SIG-M5 treated with dmso at 0.1 percent for 504 hours (cell line): Measurements from ENCODE around the gene CYP4F22.
"Not testable (repeated sequence)": the region's sequence is repeated elsewhere in the genome, so short reads cannot be mapped to it uniquely, and the experiment has no call there.

Experiments used
- DNase-seq: peaks from one replicate; lab custom pipeline; 2025; ENCODE audit not compliant: unreplicated experiment; lab: John Stamatoyannopoulos, UW

CYP4F22 gene

GRCh38 chr19:15488489-15489226 lies 19.7 kb upstream of the CYP4F22 start:
- DNase-seq: no peak

- DNase-seq: no peak
Measured at GRCh38 chr19:15495151-15495550, 13.2 kb upstream of the CYP4F22 start.

DNA sequence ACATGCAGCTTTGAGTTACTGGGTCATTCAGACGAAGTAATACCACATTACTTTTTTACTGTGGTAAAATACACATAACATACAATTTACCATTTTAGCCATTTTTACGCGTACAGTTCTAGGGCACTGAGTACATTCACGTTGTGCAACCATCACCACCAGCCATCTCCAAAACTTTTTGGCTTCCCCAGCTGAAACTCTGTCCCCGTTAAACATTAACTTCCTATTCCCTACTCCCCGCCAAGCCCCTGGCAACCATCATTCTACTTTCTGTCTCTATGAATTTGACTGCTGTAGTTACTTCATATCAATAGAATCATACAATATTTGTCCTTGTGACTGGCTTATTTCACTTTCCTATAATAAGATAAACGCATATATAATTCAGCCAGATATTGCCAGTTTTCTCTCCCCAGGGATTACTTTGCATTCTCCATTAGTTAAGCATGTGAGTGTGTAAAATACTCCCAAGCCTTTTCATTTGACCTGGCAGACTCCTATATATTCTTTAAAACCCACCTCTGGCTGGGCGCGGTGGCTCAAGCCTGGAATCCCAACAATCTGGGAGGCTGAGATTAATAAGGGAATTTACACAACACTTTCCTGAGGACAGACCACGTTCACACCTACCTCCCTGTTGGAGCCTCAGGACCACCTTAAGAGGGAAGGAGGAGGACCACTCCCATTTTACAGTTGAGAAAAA lies 10.0 kb upstream of the CYP4F22 start:
- no peak for DNase-seq

GRCh38 chr19:15498910-15499309 lies 9.4 kb upstream of the CYP4F22 start:
- no peak for DNase-seq

- no peak for DNase-seq
Measured at GRCh38 chr19:15501596-15501995, 6.7 kb upstream of the CYP4F22 start.

DNA sequence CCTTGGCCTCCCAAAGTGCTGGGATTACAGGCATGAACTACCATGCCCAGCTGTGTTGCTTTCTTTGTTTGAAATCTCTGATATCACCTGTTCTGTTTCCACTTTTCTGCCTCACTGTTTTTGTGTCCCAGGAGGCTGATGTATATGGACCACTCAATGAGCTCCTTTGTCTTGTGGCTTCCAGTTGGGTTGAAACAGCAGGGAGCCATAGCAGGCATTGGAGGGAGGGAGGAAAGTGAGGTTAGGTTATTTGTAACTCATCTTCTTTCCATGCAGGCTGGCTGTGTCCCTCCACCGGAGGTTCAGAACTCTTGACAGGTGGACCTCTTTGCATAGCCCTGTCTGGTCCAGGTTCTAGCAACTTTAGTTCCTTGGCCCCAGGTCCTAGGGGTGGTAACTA lies 6.1 kb upstream of the CYP4F22 start:
- DNase-seq: no peak

DNA sequence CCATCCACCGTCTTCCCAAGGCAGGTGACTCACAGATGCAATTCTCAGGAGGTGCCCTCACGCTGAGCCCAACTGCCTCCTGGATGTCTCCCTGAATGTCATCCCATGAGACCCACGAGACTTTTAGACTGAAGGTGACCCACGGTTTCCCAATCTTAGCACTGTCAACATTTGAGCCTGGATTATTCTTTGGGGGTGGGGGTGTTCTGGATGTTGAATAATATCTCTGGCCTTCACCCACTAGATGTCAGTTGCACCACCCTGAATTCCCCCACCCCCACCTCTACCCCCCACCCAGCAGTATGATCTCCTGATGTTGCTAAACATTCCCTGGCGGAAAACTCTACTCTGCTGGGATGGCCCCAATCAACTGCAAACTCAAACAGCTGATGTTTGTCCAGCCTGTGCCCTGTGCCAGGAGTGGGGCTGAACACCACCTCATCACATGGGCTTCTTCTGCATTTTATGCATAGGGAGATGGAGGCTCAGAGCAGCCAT lies 2.2 kb upstream of the CYP4F22 start:
- no peak for DNase-seq

GRCh38 chr19:15507068-15508034 lies 974 bp upstream of the CYP4F22 start:
- DNase-seq: no peak

DNA sequence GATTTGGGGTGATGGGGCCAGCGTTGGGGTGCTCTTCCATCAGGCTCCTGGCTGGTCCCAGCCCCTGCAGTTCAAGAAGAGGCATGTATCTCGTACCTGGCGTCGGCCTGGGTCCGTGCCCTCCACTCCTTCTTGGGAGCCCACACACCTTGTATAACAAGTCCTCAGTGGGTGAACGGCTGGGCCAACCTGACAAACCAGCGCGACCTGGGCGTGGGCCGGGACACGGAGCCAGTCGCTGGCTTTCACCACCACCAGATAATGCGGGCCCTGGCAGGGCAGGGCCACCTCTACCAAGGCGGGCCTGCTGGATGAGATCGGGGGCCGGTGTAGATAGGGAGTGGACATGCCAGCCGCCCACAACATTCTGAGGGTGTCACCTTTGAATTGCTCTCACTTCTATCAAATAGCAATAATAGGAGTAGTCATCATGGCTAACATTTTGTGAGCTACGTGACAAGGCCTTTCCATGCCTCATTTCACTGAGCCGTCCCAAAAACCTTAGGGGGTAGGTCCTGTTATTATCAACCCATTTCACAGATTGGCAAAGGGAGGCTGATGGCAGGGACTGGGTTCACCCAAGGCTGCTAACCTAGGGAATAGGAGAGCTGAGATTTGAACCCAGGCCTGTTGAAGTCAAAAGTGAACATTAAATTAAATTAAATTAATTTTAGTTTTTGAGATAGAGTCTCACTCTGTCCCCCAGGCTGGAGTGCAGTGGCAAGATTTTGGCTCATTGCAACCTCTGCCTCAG lies 3.5 kb downstream of the CYP4F22 start:
- DNase-seq: no peak

DNA sequence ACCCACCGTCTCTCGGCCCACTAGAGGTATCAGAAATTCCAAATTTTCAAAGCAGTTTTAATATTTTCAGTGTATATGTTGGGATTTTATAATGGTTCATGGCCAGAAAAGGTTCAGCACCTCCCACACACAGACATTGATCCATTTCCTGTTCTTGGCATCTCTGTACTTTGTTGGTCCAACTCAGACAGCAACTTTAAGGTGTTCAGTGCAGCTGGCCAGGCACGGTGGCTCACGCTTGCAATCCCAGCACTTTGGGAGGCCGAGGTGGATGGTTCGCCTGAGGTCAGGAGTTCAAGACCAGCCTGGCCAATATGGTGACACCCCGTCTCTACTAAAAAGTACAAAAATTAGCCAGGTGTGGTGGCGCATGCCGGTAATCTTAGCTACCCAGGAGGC lies 6.9 kb downstream of the CYP4F22 start:
- not testable (repeated sequence) for DNase-seq

DNA sequence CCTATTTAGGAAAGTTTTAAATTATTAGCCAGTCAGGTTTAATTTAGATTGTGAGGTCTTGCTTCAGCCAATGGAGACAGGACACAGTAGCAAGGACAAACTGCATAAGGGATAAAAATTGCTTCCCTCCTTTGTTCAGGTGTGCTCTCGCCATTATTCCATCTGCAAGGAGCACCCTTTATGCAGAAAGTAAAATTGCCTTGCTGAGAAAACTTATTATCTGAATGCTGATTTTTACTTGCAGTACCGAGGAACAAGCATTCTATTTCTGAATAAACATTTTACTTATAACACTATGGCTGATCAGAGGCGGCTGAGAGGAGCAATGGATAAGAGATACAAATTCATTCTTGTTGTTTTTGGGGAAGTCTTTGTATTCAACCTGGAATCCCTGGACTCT lies 8.0 kb downstream of the CYP4F22 start:
- DNase-seq: no peak

- DNase-seq: no peak
Measured at GRCh38 chr19:15517778-15518177, 9.5 kb downstream of the CYP4F22 start.

GRCh38 chr19:15519433-15519976 lies 11.2 kb downstream of the CYP4F22 start:
- DNase-seq: no peak

- no peak for DNase-seq
Measured at GRCh38 chr19:15524781-15525180, 16.5 kb downstream of the CYP4F22 start.

GRCh38 chr19:15525291-15525690 lies 17.0 kb downstream of the CYP4F22 start:
- no peak for DNase-seq

GRCh38 chr19:15526408-15526807 lies 18.1 kb downstream of the CYP4F22 start:
- DNase-seq: no peak

- no peak for DNase-seq
Measured at GRCh38 chr19:15527705-15528104, 19.4 kb downstream of the CYP4F22 start.

DNA sequence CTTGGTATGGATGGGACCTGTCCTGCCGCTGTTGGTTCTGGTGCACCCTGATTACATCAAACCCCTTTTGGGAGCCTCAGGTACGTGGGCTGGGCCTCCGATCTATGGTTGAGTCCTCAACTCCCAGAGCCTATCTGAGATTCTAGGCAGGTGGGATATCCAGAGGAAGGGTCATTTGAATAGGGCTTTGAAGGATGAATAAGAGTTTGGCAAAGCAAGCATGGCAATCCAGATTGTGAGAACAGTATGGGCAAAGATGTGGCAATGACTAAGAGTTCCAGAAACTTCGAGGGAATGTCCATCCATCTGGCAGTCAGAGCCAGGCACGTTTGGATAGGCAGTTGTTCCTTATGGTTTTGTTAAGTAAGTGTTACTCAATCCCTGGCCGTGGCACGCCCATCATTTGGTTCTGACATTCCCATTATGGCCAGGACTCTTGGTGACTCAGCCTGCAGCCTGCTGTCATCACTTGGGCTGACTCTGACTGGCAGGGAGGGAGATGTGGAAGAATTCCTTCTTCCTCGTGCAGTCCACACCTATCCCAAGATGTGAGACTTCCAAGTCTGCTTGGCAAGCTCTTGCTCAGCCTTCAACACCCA lies 21.5 kb downstream of the CYP4F22 start:
- no peak for DNase-seq

- peak; percentile 85 for DNase-seq
Measured at GRCh38 chr19:15532779-15533521, 24.6 kb downstream of the CYP4F22 start.
